ENCODE results near the gene CST6.

- TF ChIP-seq GATA2 (IDR thresholded peaks at IDR 0.05; ENCODE audit: low read depth, low read length) (no peak), GATA3 (IDR thresholded peaks at IDR 0.05; ENCODE audit: low read depth, low read length) (no peak)
Measured at GRCh38 chr11:65978391-65979238, 33.2 kb upstream of the CST6 start.
